ENCODE measurements around the gene TM7SF2.

The TM7SF2 gene

GRCh38 chr11:65131895-65132237 lies 20.2 kb downstream of the TM7SF2 start:
- H3K4me1 ChIP-seq (ENCODE audit: insufficient read depth, low read length, poor library complexity, severe bottlenecking): peaks cover 24% of the 10 kb centered on the region
- peaks cover 26% of the 10 kb centered on the region for H3K79me2 ChIP-seq (ENCODE audit: insufficient read depth, low read length)
- no peaks in the 10 kb centered on the region for H3F3A ChIP-seq (ENCODE audit: low read depth)
- TF ChIP-seq EZH2phosphoT487 (IDR thresholded peaks at IDR 0.05; ENCODE audit: borderline replicate concordance) (no peak), CTCF (conservative IDR thresholded peaks at IDR 0.05; ENCODE audit: low read length) (no peak)
- no peak overlapping the region for H3K9ac ChIP-seq (ENCODE audit: low read depth, low read length, poor library complexity, severe bottlenecking)
- H3K4me3 ChIP-seq (ENCODE audit: low read length, poor library complexity, severe bottlenecking): no peak overlapping the region
- H3K4me2 ChIP-seq (ENCODE audit: low read depth, low read length, poor library complexity, severe bottlenecking): peak overlapping the region; percentile 98
- no peaks in the 10 kb centered on the region for H3K9me2 ChIP-seq (replicated peaks; ENCODE audit: low read depth, low read length)
- no peaks in the 10 kb centered on the region for H3K27me3 ChIP-seq (ENCODE audit: insufficient read depth, low read length, poor library complexity, severe bottlenecking)
- H3K9me3 ChIP-seq (ENCODE audit: insufficient read depth, low read depth, low read length): no peaks in the 10 kb centered on the region
- H4K20me1 ChIP-seq (ENCODE audit: insufficient read depth, low read length, poor library complexity, severe bottlenecking): peaks cover 21% of the 10 kb centered on the region
- H2AFZ ChIP-seq (ENCODE audit: low read length): no peak overlapping the region
- peaks cover 45% of the 10 kb centered on the region for H3K36me3 ChIP-seq (ENCODE audit: insufficient read depth, low read length)

GRCh38 chr11:65132238-65132987 lies 20.7 kb downstream of the TM7SF2 start:
- H3K4me2 ChIP-seq (ENCODE audit: low read depth, low read length, poor library complexity, severe bottlenecking): peak overlapping the region; percentile 98
- H3F3A ChIP-seq (ENCODE audit: low read depth): no peaks in the 10 kb centered on the region
- peaks cover 21% of the 10 kb centered on the region for H4K20me1 ChIP-seq (ENCODE audit: insufficient read depth, low read length, poor library complexity, severe bottlenecking)
- H3K27me3 ChIP-seq (ENCODE audit: insufficient read depth, low read length, poor library complexity, severe bottlenecking): no peaks in the 10 kb centered on the region
- H3K4me3 ChIP-seq (ENCODE audit: low read length, poor library complexity, severe bottlenecking): peak overlapping the region; percentile 84
- TF ChIP-seq EZH2phosphoT487 (IDR thresholded peaks at IDR 0.05; ENCODE audit: borderline replicate concordance): no peak
- TF ChIP-seq CTCF (conservative IDR thresholded peaks at IDR 0.05; ENCODE audit: low read length): no peak
- peaks cover 26% of the 10 kb centered on the region for H3K79me2 ChIP-seq (ENCODE audit: insufficient read depth, low read length)
- H3K9ac ChIP-seq (ENCODE audit: low read depth, low read length, poor library complexity, severe bottlenecking): peak overlapping the region; percentile 88
- peaks cover 39% of the 10 kb centered on the region for H3K36me3 ChIP-seq (ENCODE audit: insufficient read depth, low read length)
- peaks cover 24% of the 10 kb centered on the region for H3K4me1 ChIP-seq (ENCODE audit: insufficient read depth, low read length, poor library complexity, severe bottlenecking)
- H2AFZ ChIP-seq (ENCODE audit: low read length): no peak overlapping the region
- no peaks in the 10 kb centered on the region for H3K9me2 ChIP-seq (replicated peaks; ENCODE audit: low read depth, low read length)
- H3K9me3 ChIP-seq (ENCODE audit: insufficient read depth, low read depth, low read length): no peaks in the 10 kb centered on the region

- Histone ChIP-seq H3K4me2 (ENCODE audit: low read depth, low read length, poor library complexity, severe bottlenecking) (peak overlapping the region; percentile 98), H3K9ac (ENCODE audit: low read depth, low read length, poor library complexity, severe bottlenecking) (peak overlapping the region; percentile 88), H3K9me2 (replicated peaks; ENCODE audit: low read depth, low read length) (no peaks in the 10 kb centered on the region), H3K4me3 (ENCODE audit: low read length, poor library complexity, severe bottlenecking) (peak overlapping the region; percentile 84), H3K4me1 (ENCODE audit: insufficient read depth, low read length, poor library complexity, severe bottlenecking) (peaks cover 24% of the 10 kb centered on the region), H2AFZ (ENCODE audit: low read length) (no peak overlapping the region), H3K36me3 (ENCODE audit: insufficient read depth, low read length) (peaks cover 32% of the 10 kb centered on the region), H4K20me1 (ENCODE audit: insufficient read depth, low read length, poor library complexity, severe bottlenecking) (peaks cover 21% of the 10 kb centered on the region), H3K79me2 (ENCODE audit: insufficient read depth, low read length) (peaks cover 26% of the 10 kb centered on the region), H3F3A (ENCODE audit: low read depth) (no peaks in the 10 kb centered on the region), H3K27me3 (ENCODE audit: insufficient read depth, low read length, poor library complexity, severe bottlenecking) (no peaks in the 10 kb centered on the region), H3K9me3 (ENCODE audit: insufficient read depth, low read depth, low read length) (no peaks in the 10 kb centered on the region)
- no peak for TF ChIP-seq CTCF (conservative IDR thresholded peaks at IDR 0.05; ENCODE audit: low read length)
- TF ChIP-seq EZH2phosphoT487 (IDR thresholded peaks at IDR 0.05; ENCODE audit: borderline replicate concordance): no peak
These were observed 21.5 kb downstream of the TM7SF2 start for GRCh38 chr11:65132988-65133700.
